ENCODE data around the gene TH.

The TH gene

GRCh38 chr11:2171591-2172003 lies at the start of gene TH:
TH (minus strand) TSS chr11:2171815; CDS start chr11:2171786, 29 bp downstream.
- DNase-seq = no peak

GRCh38 chr11:2221024-2221423 lies 49.4 kb upstream of the TH start:
- no peak for DNase-seq

- no peak for DNase-seq
These were observed 48.7 kb upstream of the TH start for GRCh38 chr11:2220173-2220771.

GRCh38 chr11:2219318-2220017 lies 47.9 kb upstream of the TH start:
- no peak for DNase-seq

- DNase-seq = no peak
These were observed 46.5 kb upstream of the TH start for GRCh38 chr11:2218031-2218633.

- DNase-seq = peak; percentile 15 to 36
These were observed 45.8 kb upstream of the TH start for GRCh38 chr11:2217211-2218030.

GRCh38 chr11:2216400-2217064 lies 44.9 kb upstream of the TH start:
- DNase-seq = no peak

GRCh38 chr11:2215561-2216399 lies 44.2 kb upstream of the TH start:
- no peak for DNase-seq

- DNase-seq = no peak
These were observed 43.6 kb upstream of the TH start for GRCh38 chr11:2215230-2215560.

- no peak for DNase-seq
These were observed 43.1 kb upstream of the TH start for GRCh38 chr11:2214527-2215229.

GRCh38 chr11:2213890-2214526 lies 42.4 kb upstream of the TH start:
- DNase-seq = no peak

- DNase-seq = peak; percentile 18 to 34
These were observed 41.8 kb upstream of the TH start for GRCh38 chr11:2213384-2213842.

- no peak for DNase-seq
These were observed 41.0 kb upstream of the TH start for GRCh38 chr11:2212411-2213251.

GRCh38 chr11:2211113-2211971 lies 39.7 kb upstream of the TH start:
- DNase-seq = no peak

- no peak for DNase-seq
These were observed 38.9 kb upstream of the TH start for GRCh38 chr11:2210366-2211112.

- no peak for DNase-seq
These were observed 38.3 kb upstream of the TH start for GRCh38 chr11:2209900-2210321.

GRCh38 chr11:2209370-2209801 lies 37.8 kb upstream of the TH start:
- DNase-seq = no peak

Measured in CD4-positive, alpha-beta T cell treated with Interleukin-1 beta for 1 hour (primary cell).